ENCODE data around the gene POLR1B.
"Not testable (repeated sequence)": the region's sequence is repeated elsewhere in the genome, so short reads cannot be mapped to it uniquely, and the experiment has no call there.

POLR1B gene

DNA sequence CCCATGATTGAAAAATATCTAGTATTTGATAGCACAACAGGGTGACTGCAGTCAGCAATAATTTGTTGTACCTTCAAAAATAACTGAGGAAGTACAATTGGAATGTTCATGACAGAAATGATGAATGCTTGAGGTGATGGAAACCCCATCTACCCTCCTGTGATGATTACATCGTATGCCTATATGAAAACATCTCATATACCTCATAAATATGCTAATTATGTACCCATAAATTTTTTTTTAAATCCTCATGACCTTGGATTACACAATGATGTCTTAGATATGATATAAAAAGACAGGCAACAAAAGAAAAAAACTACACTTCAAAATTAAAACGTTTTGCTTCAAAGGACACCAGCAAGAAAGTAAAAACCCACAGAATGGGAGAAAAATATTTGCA, 1.4 kb upstream of the POLR1B start:
- DNase-seq (ENCODE audit: low spot score): no peak

DNA sequence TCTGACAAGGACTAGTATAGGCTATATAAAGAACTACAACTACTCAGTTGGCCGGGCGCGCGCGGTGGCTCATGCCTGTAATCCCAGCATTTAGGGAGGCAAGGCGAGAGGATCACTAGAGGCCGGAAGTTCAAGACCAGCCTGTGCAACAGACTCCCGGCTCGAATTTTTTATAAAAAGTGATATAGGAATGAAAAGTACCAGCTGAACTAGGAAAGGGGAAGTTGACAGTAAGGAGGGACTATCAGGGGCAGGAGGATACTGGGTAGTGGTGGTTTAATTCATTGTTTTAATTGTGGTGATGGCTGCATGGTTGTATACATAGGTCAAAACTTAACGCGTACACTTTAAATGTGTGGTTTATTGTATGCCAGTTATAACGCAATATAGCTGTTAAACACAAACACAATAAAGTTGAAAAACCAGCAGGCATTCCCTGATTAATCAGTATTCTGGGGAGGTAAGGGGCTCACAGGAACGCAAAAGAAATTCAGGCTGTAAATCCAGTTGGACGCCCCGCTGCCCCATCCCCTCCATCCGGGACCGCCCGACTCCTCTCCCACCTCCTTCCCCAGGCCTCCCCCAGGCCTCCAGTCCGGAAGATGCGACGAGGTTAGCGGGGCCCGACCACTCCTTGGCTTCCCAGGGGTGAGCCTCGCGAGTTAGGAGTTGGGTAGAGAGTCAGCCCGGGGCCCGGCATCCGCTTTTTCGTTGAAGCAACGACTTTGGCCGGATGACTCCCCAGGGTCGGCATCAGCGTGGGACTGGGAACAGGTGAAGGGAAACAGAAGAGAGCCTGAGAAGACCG, 746 bp upstream of the POLR1B start:
- peak; percentile 53 for DNase-seq (ENCODE audit: low spot score)

DNA sequence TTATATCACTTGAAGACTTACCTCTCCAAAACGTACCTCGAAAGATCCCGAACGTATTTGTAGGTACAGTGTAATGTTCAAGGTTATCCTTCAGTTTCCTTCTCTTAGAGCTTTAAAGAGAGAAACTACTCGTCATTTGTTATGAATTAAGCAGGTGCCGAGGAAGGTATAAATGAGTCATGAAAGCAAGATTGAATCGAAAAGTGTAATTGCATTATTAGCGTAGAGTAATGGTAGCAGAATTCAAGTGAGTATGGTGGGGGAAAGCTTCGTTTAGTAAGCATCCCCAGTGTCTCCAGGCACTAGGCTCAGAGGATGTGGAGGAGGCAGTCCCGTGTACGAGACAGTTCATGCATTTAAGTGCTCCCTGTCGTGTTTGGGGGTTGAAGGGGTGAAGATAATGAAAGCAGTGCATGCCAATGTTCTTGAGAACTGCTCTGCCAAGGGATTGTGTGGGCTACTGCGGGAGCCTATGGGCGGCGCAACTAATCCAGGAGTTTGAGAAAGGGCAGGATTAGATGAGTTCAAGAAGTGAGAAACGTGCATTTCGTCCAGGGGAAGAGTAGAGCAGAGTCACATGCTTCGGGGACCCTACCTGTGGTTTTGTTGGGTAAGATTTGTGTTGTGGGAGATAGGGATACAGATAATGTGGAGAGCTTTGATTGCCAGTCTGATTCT, 858 bp downstream of the POLR1B start:
- no peak for DNase-seq (ENCODE audit: low spot score)

DNA sequence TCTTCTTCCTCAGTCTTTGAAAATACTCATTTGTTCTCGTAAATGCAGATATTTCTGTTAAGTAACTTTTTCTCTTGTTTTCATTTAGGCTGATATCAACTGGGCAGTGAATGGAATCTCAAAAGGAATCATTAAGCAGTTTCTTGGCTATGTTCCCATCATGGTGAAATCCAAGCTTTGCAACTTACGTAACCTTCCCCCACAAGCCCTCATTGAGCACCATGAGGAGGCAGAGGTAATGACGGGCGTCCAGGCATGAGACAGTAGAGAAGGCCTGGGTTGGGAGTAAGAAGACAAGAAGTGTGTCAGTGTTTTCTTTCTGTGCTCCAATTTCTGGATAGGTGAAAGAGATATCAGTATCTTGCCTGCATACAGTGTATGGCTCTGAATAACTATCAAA, 5.1 kb downstream of the POLR1B start:
- no peak for DNase-seq (ENCODE audit: low spot score)

DNA sequence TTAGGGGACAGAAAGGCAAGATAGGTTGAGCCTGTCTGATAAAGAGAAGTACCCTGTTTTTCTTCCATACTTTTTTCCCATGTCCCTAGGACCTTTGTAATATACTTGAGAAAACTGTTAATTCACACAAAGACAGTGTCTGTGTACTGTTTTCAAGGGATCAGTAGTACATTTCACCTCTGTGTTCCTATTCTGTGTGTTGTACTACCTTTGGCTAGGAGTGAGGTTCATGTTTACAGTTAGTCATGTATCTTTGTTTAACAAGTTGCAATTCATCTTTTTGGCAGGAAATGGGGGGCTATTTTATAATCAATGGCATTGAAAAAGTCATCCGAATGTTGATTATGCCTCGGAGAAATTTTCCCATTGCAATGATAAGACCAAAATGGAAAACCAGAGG, 6.7 kb downstream of the POLR1B start:
- no peak for DNase-seq (ENCODE audit: low spot score)

DNA sequence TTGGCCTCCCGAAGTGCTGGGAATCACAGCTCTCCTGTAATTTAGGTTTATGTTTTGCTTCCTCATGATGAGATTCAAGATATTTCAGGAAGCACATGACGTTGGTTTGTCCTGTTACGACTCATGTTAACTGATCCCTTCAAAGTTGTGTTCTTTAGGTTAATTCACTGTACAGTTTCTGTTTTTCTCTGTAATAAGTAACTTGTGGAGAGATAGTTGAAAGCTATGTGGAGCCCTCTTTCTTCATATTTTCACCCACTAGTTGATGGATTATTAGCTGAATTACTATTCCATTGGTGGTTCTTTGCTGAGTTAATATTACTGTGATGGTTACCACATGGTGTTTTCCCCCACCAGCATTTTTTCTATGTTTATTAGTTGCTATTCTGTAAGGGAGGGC, 23.8 kb downstream of the POLR1B start:
- DNase-seq (ENCODE audit: low spot score): no peak

DNA sequence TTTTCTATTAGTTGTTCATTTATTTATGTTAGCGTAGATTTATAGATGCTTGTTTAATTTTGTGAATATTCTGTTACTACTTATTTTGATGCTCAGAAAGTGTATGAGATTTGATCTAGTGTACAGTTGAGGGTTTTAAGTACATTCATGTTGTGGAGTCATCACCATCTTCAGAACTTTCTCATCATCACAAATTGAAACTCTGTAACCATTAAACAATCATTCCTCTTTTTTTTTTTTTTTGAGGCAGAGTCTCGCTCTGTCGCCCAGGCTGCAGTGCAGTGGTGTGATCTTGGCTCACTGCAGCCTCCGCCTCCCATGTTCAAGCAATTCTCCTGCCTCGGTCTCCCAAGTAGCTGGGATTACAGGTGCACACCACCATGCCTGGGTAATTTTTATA, 24.2 kb downstream of the POLR1B start:
- not testable (repeated sequence) for DNase-seq (ENCODE audit: low spot score)

DNA sequence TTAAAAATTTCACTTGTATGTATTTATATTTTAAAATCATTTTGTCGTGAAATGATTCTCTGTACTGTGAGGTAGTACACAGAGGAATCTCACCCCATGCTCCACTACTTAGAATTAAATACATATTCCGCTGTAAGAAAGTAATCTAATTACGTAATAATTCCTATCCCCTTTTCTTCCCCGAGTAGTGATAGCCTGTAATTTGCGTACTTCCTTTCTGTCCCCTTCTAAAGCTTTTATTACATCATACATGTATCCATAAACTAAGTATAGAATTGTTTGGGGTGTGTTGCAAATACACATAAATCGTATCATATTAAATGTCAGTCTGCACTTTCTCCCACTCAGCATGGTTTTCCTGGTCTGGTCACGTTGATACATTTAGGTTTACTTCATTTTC, 29.7 kb downstream of the POLR1B start:
- DNase-seq (ENCODE audit: low spot score): no peak

DNA sequence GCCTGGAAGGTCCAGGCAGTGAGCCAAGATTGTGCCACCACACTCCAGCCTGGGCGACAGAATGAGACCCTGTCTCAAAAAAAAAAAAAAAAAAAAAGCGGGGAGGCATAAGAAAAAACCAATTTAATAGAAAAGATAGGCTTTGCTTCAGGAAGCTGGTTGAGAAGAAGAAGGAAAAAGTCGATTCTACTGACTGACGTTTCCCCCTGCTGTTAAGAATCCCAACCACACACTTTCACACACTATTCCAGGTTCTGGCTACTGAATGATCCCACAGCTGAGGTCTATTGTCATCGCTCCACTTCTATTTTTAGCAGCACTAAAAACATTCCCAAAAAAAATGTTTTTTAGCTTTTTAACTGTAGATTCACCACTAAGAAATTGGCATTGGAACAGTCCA, 35.5 kb downstream of the POLR1B start:
- DNase-seq (ENCODE audit: low spot score): no peak

DNA sequence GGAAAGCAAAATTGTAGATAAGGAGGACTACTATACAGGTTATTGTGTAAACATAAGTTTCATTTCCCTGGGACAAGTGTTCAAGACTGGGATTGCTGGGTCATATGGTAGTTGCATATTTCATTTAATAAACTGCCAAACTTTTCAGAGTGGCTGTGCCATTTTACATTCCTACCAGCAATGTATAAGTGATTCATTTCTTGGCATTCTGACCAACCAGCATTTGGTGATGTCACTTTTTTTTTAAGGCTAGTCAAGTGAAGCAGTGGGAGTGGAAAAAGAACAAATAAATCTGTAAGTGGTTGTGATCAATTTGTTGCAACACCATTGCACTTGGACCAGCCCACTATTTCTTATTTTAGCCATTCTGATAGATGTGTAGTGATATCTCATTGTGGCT, 37.0 kb downstream of the POLR1B start:
- DNase-seq (ENCODE audit: low spot score): no peak

DNA sequence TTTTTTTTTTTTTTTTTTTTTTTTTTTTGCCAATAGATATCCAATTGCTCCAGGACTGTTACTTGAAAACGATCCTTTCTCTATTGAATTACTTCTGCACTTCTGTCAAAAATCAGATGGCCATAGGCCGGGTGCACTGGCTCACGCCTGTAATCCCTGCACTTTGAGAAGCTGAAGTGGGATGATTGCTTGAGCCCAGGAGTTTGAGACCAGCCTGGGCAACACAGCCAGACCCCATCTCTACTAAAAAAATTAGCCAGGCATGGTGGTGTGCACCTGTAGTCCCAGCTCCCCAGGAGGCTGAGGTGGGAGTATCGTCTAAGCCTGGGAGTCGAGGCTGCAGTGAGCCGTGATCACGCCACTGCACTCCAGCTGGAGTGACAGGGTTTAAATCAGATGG, 37.8 kb downstream of the POLR1B start:
- DNase-seq (ENCODE audit: low spot score): no peak

DNA sequence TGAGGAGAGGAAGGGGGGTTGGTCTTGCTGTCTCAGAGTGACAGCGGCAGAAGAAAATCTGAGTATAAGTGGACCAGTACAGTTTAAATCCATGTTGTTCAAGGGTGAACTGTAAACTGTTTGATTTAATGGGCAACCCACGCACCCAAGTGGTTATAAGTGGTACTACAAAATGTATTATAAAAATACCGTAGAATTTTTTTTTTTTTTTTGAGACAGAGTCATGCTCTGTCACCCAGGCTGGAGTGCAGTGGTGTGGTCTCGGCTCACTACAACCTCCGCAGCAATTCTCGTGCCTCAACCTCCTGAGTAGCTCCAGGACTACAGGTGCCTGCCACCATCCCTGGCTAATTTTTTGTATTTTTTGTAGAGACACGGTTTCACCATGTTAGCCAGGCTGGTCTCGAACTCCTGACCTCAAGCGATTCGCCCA, 40.1 kb downstream of the POLR1B start:
- peak; percentile 59 for DNase-seq (ENCODE audit: low spot score)

DNA sequence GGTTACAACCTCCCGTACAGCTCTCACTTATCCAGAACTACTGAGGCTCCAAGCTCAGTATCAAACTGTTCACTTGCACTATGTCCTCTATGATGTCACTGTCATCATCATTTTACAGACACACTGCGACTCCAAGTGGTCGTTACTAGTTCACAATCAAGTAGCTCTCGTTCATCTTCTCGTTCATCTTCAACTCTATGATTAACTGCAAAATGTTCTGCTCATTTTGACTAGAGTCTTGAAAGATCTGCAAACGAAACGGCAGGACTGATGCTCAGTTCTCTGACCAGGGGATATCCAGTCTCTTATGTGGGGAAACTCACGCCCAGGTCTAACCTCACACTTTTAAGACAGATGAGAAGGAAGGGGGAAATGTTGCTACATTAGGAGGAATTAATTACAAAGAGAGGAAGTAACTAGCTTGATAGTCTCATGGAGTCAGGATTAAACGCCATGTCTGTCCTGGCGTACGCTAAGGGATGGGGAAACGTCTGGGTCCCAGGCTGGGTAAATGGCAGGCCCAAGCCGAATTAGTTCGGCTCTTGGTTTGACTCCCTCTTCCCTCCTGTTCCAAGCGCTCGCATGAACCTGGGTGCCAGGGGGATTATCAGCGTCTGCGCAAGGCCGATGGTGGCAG, 41.4 kb downstream of the POLR1B start:
- no peak for DNase-seq (ENCODE audit: low spot score)

DNA sequence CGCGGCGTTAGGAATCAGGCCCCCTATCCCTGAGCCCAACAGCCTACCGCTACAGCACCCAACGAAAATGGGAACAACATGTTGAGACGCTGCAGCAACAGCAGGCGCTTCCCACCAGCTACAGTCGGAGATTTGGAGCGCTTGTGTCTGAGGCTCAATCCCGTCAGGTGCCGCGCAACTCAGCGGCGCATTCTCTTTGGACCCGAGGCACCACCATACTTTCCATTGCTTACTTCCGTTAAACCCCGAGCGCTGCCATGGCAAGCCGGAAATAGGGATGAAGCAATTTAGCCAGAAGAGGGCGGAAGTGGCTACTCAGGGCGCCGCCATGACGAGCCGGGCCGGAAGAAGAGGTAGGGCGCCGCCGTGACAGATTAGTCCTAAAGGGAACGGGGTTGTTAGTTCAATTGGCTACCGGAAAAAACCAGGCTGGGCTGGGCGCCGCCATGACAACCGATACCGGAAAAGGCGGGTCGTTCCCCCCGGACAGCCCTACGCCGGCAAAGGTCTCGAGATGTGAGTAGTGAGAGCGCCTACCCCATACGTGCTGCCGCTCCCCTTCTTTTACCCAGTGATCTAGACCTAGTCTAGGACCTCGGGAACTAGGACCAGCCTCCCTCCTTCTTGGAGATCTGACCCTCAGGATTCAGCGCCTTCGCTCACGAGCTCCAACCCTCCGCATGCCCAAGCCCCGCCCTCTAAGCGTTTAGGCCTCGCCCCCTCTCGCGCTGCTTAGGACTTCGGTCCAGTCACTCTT, 42.0 kb downstream of the POLR1B start, which contains the start of gene CHCHD5:
Gene CHCHD5, plus strand, starts transcription at position 476 of the 757 bp plus-strand sequence. Its CDS starts 39 bp downstream, at position 515.
- DNase-seq (ENCODE audit: low spot score): peak; percentile 93

DNA sequence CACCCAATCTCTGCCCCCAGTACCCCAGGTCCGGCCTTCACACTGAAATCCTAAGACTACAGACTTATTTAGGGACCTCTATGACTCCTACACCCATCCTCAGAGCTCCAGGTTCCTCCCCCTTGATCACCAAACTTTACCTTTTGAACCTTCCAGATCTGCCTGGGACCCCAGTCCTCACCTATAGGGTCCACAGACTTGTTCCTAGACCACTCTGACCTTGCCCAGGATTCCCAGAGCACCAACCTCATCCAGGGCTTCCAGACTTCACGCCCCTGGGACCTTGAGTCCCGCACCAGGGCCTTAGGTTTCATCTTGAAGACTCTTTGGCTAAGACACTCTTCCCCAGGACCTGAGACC, 42.6 kb downstream of the POLR1B start:
- no peak for DNase-seq (ENCODE audit: low spot score)

DNA sequence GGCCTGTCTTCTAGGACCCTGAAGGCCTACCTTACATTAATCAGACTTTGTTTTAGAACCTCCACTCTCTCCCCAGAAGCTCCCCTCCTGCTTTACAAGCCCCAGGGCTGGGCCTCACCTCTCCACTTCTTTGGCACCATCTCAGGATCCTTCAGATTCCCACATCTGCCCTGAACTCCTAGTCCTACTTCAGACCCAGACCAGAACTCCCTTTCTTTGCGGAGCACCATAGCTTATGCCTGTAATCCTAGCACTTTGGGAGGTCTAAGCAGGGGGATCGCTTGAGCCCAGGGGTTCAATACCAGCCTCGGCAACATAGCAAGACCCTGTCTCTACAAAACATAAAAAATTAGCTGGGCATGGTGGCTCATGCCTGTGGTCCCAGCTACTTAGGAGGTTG, 43.1 kb downstream of the POLR1B start:
- no peak for DNase-seq (ENCODE audit: low spot score)

DNA sequence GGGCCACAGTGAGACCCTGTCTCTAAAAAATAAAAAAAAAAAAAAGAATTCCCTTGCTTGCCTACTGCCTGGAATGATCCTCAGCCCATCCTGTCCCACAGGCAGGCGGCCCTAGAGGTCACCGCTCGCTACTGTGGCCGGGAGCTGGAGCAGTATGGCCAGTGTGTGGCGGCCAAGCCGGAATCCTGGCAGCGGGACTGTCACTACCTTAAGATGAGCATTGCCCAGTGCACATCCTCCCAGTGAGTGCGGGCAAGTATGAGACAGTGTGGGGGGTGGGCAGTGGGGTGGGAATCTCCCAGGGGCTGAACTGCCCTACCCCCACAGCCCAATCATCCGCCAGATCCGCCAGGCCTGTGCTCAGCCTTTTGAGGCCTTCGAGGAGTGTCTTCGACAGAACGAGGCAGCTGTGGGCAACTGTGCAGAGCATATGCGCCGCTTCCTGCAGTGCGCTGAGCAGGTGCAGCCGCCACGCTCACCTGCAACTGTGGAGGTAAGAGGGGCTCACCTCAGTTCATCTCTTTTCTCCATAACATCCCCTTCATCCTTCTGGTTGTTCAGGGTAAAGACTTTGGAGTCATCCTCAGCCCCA, 43.7 kb downstream of the POLR1B start:
- no peak for DNase-seq (ENCODE audit: low spot score)

DNA sequence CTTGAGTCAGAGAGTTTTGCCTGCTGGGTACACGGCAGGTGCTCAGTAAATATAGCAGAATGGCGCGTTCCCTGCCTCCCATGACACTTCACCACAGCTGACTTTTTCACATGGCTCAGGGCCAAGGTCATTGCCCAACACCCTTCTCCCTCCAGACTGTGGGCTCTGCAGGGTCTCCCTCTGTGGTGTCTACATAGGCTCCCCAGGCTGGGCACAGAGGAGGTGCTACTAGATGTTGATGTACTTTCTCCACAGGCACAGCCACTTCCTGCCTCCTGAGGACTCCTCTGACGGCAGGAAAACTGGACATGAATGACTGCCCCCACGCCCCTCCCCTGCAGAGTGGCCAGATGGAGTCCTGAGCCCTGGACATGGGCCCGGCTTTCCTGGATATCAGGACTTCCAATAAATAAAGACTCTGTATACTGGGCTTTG, 46.4 kb downstream of the POLR1B start:
- no peak for DNase-seq (ENCODE audit: low spot score)

DNA sequence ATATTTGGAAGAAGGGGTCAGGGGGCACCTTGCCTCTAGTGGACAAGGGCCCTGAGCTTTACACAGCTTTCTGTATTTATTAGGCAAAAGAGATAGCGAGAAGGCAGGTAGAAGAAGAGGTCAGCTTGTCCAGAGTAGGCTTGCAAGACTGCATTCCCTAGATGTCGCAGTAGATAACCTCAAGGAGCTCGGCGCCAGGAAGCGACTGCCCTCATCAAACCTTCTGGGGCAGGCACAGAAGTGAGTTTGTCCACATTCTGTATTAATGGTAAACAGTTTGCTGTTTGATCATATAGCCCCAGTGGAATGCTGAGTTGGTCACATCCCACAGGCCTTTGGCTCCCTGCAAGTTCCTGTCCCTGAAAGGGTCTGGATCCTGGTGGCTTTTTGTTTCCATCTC, 49.1 kb downstream of the POLR1B start:
- no peak for DNase-seq (ENCODE audit: low spot score)

DNA sequence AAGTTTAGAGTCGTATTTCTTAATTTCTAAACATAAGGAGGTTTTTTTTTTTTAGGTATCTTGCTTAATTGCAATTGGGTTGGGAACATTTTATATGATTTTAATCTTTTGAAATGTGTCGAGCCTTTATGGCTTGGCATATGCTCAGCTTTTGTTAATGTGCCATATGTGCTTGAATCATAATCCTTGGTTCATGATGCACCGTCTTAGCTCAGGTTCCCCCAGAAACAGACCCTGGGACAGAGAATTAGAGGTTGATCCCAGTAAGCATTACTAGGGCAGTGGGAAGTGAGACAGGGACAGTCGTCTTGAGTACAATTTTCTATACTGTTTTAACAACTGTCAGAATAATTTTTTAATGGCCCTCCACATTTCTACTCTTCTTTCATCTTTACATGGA, 51.5 kb downstream of the POLR1B start:
- DNase-seq (ENCODE audit: low spot score): no peak

DNA sequence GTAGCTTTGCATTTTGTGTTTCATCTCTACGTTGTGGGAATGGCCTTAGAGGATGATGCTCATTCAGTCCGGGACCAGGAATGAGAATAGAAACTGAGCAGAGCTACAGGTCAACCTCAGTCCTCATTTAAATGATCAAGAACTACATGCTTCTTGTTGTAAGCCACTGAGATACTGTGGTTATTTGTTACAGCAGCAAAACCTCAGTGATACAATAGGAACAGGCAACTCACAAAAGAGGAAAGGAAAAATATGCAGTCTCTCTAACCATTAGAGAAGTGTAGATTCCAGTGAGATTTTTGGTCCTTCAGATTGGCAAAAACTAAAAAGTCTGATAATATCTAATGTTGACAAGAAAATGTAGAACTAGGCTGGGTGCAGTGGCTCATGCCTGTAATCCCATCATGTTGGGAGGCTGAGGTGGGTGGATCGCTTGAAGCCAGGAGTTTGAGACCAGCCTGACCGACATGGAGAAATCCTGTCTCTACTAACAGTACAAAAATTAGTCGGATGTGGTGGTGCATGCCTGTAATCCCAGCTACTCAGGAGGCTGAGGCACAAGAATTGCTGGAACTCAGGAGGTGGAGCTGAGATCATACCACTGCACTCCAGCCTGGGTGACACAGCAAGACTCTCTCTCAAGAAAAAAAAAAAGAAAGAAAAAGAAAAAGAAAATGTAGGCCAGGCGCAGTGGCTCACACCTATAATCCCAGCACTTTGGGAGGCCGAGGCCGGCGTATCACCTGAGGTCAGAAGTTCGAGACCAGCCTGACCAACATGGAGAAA, 55.5 kb downstream of the POLR1B start:
- no peak for DNase-seq (ENCODE audit: low spot score)
